ENCODE results near the gene RPS6KA5. TPM values are rescaled to one million over a fixed set of nuclear protein-coding genes. Genes with fewer than 3 reads are reported as not detected.
"Not testable (repeated sequence)": the region's sequence is repeated elsewhere in the genome, so short reads cannot be mapped to it uniquely, and the experiment has no call there.

RPS6KA5 gene
- total RNA-seq, 2 donors from 2014 or later = 22.1 to 23.3 TPM

GRCh38 chr14:90966493-90966892 lies 93.9 kb downstream of the RPS6KA5 start:
- intact Hi-C loops (cut with DNase I, micrococcal nuclease) = no loop called here
- DNase-seq = no peak
- ATAC-seq = no peak

- no peak for DNase-seq
- ATAC-seq = no peak
- intact Hi-C loops (cut with DNase I, micrococcal nuclease) = no loop called here
These were observed 94.7 kb downstream of the RPS6KA5 start for GRCh38 chr14:90965765-90966164.

DNA sequence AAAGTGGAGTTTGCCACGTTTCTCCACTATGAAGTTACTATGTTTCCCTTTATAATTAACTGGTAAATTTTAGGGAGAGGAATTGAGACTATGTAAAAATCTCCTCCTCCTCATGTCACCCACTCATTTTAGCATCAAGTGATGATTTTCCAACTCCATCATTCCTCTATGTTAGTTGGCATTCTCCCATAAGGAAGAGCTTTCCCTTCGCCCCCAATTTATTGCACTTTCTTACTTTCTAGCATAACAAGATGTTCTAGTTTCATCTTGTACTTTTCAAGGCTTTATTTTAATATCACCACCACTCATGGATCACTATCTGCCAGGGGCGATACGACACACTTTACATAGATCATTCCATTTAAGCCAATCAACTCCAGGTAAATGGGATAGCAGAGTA lies 97.1 kb downstream of the RPS6KA5 start:
- intact Hi-C loops (cut with DNase I, micrococcal nuclease) = no loop called here
- ATAC-seq = no peak
- DNase-seq = no peak

DNA sequence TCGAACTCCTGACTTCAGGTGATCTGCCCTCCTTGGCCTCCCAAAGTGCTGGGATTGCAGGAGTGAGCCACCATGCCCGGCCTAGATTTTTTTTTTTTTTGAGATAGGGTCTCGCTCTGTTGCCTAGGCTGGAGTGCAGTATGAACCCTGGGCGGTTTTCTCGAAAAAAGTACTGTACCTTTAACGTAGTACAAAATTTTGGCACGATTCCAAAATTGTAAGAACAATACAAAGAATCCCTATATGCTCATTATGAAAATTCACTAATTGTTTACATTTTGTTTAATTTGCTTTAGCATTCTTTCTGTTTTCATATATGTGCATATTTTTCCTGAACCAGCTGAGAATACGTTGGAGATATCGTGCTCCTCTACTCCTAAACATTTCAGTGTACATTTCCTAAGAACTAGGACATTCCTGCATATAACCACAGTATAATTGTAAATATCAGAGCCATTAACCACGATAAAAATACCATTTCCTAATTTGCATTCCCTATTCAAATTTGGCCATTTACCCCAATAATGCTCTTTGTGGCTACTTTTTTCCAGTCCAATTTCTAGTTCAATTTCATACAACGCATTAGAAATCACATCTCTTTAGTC lies 97.8 kb downstream of the RPS6KA5 start:
- intact Hi-C loops (cut with DNase I, micrococcal nuclease) = no loop called here
- ATAC-seq (no peak), DNase-seq (no peak)

DNA sequence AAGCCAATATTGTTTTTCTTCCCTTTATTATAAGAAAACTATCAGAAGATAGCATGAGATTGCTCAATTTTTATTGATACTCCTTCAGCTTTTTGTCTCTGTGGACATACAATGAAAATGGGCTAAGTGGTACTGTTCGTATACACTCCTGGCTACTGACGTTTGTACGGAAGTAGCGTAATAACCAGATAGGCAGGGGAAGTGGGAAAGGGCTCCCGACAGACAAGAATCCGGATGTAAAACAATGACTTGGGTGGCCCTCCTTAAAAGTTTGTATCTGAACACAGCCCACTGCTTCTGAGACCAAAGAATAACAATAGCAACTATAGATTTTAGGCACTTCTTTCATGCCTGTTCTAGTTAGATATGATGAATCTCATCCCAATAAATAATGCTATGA lies 99.6 kb downstream of the RPS6KA5 start:
- ATAC-seq (no peak), DNase-seq (no peak)
- intact Hi-C loops (cut with DNase I, micrococcal nuclease) = no loop called here

GRCh38 chr14:90959344-90959743 lies 101.1 kb downstream of the RPS6KA5 start:
- ATAC-seq (no peak), DNase-seq (no peak)
- intact Hi-C loops (cut with DNase I, micrococcal nuclease) = no loop called here

GRCh38 chr14:90956273-90956672 lies 104.2 kb downstream of the RPS6KA5 start:
- ATAC-seq (no peak), DNase-seq (no peak)
- intact Hi-C loops (cut with DNase I, micrococcal nuclease) = no loop called here

- intact Hi-C loops (cut with DNase I, micrococcal nuclease); DNase-seq; ATAC-seq: not testable (repeated sequence)
These were observed 106.8 kb downstream of the RPS6KA5 start for GRCh38 chr14:90953643-90954042.

- intact Hi-C loops (cut with DNase I, micrococcal nuclease) = no loop called here
- ATAC-seq = peak; percentile 75
These were observed 117.1 kb downstream of the RPS6KA5 start for GRCh38 chr14:90943367-90943766.

DNA sequence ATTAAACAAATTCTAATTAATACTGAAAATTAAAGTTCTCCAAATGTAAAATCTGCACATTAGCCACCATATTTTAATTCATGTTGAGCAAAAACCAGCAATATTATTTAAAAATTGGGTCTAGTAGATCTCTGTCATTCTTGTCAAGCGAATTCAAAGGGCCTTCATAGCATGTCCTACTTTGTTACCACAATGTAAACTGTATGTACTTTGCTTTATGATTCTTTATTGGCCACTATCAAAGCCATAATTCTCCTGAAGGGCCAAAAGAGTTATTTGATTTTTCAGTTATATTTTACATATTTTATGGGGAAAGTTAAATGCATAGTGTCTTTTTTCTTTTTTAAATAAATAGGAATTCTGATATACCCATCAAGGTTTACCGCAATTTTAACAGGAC lies 117.9 kb downstream of the RPS6KA5 start:
- ATAC-seq (peak; percentile 95), DNase-seq (no peak)
- intact Hi-C loops (cut with DNase I, micrococcal nuclease) = no loop called here

More at GRCh38 chr14:90943367-90943766, 117.1 kb downstream of the RPS6KA5 start:
- no peak for DNase-seq

GRCh38 chr14:90941706-90942105 lies 118.7 kb downstream of the RPS6KA5 start:
- intact Hi-C loops (cut with DNase I, micrococcal nuclease) = no loop called here
- no peak for DNase-seq
- no peak for ATAC-seq

DNA sequence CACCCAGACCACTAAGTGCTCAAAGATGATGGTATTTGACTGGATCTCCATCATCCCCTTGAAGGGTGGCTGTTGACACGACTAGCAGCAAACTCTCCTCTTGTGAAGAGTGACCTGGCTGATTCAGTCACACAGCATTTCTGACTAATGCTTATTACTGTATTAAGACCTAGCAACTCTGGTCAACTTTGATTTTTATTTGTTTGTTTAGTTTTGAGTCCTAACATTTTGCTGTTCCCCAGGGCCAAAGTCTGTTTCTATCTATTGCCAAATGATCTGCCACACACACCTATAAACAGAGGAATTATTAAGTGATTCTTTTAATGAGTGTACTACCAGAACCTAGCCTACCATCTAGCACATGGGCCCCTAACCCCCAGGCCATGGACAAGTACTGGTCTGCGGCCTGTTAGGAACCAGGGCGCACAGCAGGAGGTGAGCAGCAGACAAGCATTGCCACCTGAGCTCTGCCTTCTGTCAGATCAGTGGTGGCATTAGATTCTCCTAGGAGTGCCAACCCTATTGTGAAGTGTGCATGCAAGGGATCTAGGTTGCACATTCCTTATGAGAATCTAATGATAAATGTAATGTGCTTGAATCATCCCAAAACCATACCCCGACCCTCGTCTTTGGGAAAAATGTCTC lies 120.0 kb downstream of the RPS6KA5 start:
- ATAC-seq = no peak
- DNase-seq = no peak
- intact Hi-C loops (cut with DNase I, micrococcal nuclease) = no loop called here

- ATAC-seq; intact Hi-C loops (cut with DNase I, micrococcal nuclease); DNase-seq: not testable (repeated sequence)
These were observed 121.1 kb downstream of the RPS6KA5 start for GRCh38 chr14:90939252-90939795.

GRCh38 chr14:90938615-90939014 lies 121.8 kb downstream of the RPS6KA5 start:
- DNase-seq (no peak), ATAC-seq (no peak)
- intact Hi-C loops (cut with DNase I, micrococcal nuclease) = no loop called here

DNA sequence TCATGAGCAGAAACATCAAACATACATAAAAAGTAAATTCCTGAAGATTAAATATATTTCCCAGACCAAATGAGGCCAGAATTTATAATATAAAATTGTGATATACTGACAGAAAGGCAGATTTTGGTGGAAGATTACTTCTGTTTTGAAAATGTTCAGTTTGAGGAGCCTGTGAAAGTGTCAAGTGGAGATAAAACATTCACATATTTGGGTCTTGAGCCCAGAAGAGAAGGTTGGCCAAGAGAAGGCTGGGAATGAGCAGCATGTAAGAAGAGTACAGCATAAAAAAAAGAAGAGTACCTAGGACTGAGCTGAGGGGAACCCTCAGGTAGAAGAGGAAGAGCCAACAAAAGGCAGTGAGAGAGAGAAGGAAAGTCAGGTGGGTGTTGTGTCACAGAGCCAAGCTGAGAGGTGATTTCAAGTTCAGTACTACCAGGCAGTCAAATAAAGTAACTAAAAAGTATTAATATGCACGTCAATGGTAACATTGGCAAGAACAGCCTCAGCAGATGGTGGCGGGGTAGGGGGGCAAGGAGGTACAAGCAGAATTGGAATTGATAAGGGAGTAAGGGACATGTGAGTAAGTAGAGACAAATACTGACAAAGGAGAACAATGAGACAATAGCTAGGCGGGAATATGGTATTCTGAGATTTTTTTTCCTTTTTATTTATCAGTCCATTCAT lies 123.5 kb downstream of the RPS6KA5 start:
- intact Hi-C loops (cut with DNase I, micrococcal nuclease) = no loop called here
- no peak for DNase-seq
- ATAC-seq = no peak

DNA sequence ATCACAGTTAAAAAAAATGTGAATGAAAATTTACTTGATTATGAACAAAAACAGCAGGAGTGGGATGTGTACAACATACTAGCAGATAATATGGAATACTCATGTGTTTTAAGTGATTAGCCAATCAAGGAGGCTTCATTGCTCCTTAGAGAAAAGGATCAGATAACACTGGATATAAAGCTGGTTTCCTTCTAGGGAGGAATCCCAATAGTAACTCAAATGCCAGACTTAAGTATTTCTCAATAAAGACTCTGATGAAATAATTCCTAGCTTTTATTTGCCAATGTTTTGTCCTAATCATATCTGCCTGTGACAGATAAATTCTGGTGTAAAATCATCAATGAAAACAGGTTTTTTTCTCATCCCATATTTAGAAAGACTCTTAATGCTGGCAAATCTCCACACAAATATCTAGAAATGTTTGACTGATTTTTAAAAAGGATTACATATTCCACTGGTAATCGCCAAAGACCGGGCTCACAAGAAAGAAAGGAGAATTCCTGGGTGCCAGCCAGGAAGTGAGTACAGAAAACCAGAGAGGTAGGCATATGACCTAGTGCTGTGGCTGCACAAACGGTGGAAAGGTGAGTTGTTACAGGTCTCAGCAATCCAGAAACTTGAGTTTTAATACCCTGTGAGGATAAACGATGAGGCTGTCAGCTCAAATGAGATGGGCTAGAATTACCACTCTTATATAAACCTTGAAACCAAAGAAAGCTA lies 135.7 kb downstream of the RPS6KA5 start:
- ATAC-seq = no peak
- intact Hi-C loops (cut with DNase I, micrococcal nuclease) = no loop called here
- no peak for DNase-seq

DNA sequence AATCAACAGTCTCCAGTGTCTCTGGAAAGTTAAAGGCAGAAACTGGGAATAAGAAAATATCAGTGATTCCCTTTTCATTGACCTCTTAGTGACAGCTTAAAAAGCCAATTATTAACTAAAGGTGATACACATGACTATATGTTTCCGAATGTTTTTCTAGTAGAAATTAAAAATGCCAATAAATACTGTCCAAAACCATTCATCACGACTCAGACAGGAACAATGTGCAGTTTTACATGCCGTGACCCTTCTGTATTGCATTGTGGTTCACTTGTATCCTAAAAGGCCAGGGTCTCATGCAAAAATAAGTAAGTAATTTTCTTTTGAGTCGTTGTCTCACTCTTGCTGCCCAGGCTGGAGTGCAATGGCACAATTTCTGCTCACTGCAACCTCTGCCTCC lies 138.3 kb downstream of the RPS6KA5 start:
- DNase-seq (no peak), ATAC-seq (no peak)
- intact Hi-C loops (cut with DNase I, micrococcal nuclease) = no loop called here

DNA sequence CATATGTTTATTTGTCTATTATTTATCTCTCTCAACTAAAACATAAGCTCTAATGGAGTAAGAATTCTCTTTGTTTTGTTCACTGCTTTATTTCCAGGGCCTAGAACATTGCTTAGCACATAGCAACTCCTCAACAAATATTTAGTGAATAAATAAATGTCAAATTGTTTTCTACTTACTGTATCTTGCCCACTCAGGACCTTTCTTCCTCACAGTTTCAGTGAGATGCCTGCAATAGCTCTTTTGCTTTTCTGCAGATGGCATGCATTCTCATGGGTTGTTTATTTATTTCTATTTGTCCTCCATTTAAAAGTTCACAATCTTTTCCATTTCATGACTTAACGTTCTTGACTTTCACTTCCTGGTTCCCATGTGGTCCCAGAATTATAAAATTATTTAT lies 149.3 kb downstream of the RPS6KA5 start:
- DNase-seq = no peak
- ATAC-seq = no peak
- intact Hi-C loops (cut with DNase I, micrococcal nuclease) = no loop called here

- DNase-seq (no peak), ATAC-seq (no peak)
- intact Hi-C loops (cut with DNase I, micrococcal nuclease) = loop anchor here in 1 of 2 donors (10.0 kb wide), 1 partner anchor 268 kb away; no protein-coding TSS in a partner anchor
These were observed 153.3 kb downstream of the RPS6KA5 start for GRCh38 chr14:90907178-90907577.
